HepG2 (cell line): ENCODE results near the gene PIP5K1A. TPM values are rescaled to one million over a fixed set of nuclear protein-coding genes. Genes with fewer than 3 reads are reported as not detected.

ENCODE experiments used
- AGO2 ChIP-seq: fragments of 200-400 bp; formaldehyde crosslinking; optimal IDR thresholded peaks from 2 replicates; pipeline ENCODE3; 2017; ENCODE audit warnings: mild to moderate bottlenecking, low read depth, low read length, moderate library complexity
- BHLHE40 ChIP-seq: IDR thresholded peaks from 2 replicates; pipeline ENCODE4 v1.6.1; 2011; ENCODE audit warnings: low read length, improper control_type of control experiment
- HES4 ChIP-seq: sonication (generic); formaldehyde crosslinking; IDR thresholded peaks from 2 replicates; pipeline ENCODE4 v1.9.0; 2021; ENCODE audit warnings: mild to moderate bottlenecking, missing genetic modification reagents, borderline replicate concordance
- IKZF1 ChIP-seq: fragments of 450-650 bp; IDR thresholded peaks from 2 replicates; pipeline ENCODE4 v1.7.1; 2016
- MED8 ChIP-seq: sonication (generic); formaldehyde crosslinking; IDR thresholded peaks from 2 replicates; pipeline ENCODE4 v1.8.1; 2023; ENCODE audit warnings: mild to moderate bottlenecking, missing genetic modification reagents; ENCODE audit not compliant: insufficient replicate concordance
- MEF2D ChIP-seq: sonication (generic); formaldehyde crosslinking; IDR thresholded peaks from 2 replicates; pipeline ENCODE4 v1.5.1; 2020; ENCODE audit warnings: mild to moderate bottlenecking, missing genetic modification reagents
- NR2C2 ChIP-seq: sonication (generic); formaldehyde crosslinking; IDR thresholded peaks from 2 replicates; pipeline ENCODE4 v1.4.0; 2020; ENCODE audit warnings: missing genetic modification reagents, mild to moderate bottlenecking, moderate library complexity, borderline replicate concordance
- NR2F1 ChIP-seq, 2 experiments: fragments of 450-650 bp in 1 of 2; formaldehyde crosslinking in 1 of 2; IDR thresholded peaks; 2 replicates each; pipeline versions ENCODE4 v1.5.0 to v1.6.1; 2016 to 2020; ENCODE audit warnings: mild to moderate bottlenecking in 1 of 2, missing compliant biosample characterization in 1 of 2, missing genetic modification reagents in 1 of 2, moderate library complexity in 1 of 2
- PPARG ChIP-seq: conservative IDR thresholded peaks from 2 replicates; pipeline ENCODE4 v1.6.1; 2016; ENCODE audit warnings: missing biosample characterization, missing genetic modification reagents
- RARA ChIP-seq: IDR thresholded peaks from 2 replicates; pipeline ENCODE4 v1.6.1; 2016; ENCODE audit warnings: missing genetic modification reagents, missing compliant biosample characterization
- SOX13 ChIP-seq, 3 experiments: fragments of 450-650 bp in 1 of 3; sonication (generic) in 1 of 3; formaldehyde crosslinking in 1 of 3; IDR thresholded peaks in 2 of 3; conservative IDR thresholded peaks in 1 of 3; 2 replicates each; pipeline versions ENCODE4 v1.5.0 to v1.6.1; 2016 to 2020; ENCODE audit warnings: antibody characterized with exemption in 1 of 3, mild to moderate bottlenecking in 1 of 3, missing compliant biosample characterization in 1 of 3, missing genetic modification reagents in 1 of 3, moderate library complexity in 1 of 3
- SP4 ChIP-seq: sonication (generic); formaldehyde crosslinking; IDR thresholded peaks from 2 replicates; pipeline ENCODE4 v1.8.1; 2023; ENCODE audit warnings: mild to moderate bottlenecking, missing genetic modification reagents
- TEAD2 ChIP-seq: sonication (generic); formaldehyde crosslinking; IDR thresholded peaks from 2 replicates; pipeline ENCODE4 v1.9.0; 2021; ENCODE audit warnings: missing genetic modification reagents
- U2AF2 ChIP-seq: fragments of 200-400 bp; formaldehyde crosslinking; IDR thresholded peaks from 2 replicates; pipeline ENCODE4 v1.6.1; 2017; ENCODE audit warnings: low read depth, mild to moderate bottlenecking, low read length
- YY1 ChIP-seq: IDR thresholded peaks from 2 replicates; pipeline ENCODE4 v1.6.1; 2011; ENCODE audit warnings: low read length, low read depth, moderate library complexity, mild to moderate bottlenecking; ENCODE audit not compliant: insufficient read depth, insufficient replicate concordance
- ZNF274 ChIP-seq: sonication (generic); formaldehyde crosslinking; IDR thresholded peaks from 2 replicates; pipeline ENCODE4 v1.5.1; 2020; ENCODE audit warnings: mild to moderate bottlenecking, missing genetic modification reagents
- ZNF33B ChIP-seq: sonication (generic); formaldehyde crosslinking; IDR thresholded peaks from 2 replicates; pipeline ENCODE4 v1.5.1; 2020; ENCODE audit warnings: mild to moderate bottlenecking, missing genetic modification reagents
- ZNF556 ChIP-seq: sonication (generic); formaldehyde crosslinking; IDR thresholded peaks from 2 replicates; pipeline ENCODE4 v1.4.0; 2020; ENCODE audit warnings: mild to moderate bottlenecking, missing genetic modification reagents, borderline replicate concordance
- ZNF563 ChIP-seq: sonication (generic); formaldehyde crosslinking; IDR thresholded peaks from 2 replicates; pipeline ENCODE4 v1.8.0; 2022; ENCODE audit warnings: mild to moderate bottlenecking, moderate library complexity, missing genetic modification reagents
- ZNF569 ChIP-seq: sonication (generic); formaldehyde crosslinking; IDR thresholded peaks from 2 replicates; pipeline ENCODE4 v1.5.0; 2020; ENCODE audit warnings: mild to moderate bottlenecking, missing genetic modification reagents, moderate library complexity, borderline replicate concordance
- ZNF652 ChIP-seq: IDR thresholded peaks from 2 replicates; pipeline ENCODE4 v1.6.1; 2016; ENCODE audit warnings: low read depth, borderline replicate concordance
- ZNF703 ChIP-seq: sonication (generic); formaldehyde crosslinking; IDR thresholded peaks from 2 replicates; pipeline ENCODE4 v1.5.1; 2020; ENCODE audit warnings: missing genetic modification reagents, mild to moderate bottlenecking, moderate library complexity, borderline replicate concordance
- ZNF740 ChIP-seq: sonication (generic); formaldehyde crosslinking; IDR thresholded peaks from 2 replicates; pipeline ENCODE4 v1.4.0; 2020; ENCODE audit warnings: missing genetic modification reagents
- ZNF878 ChIP-seq: sonication (generic); formaldehyde crosslinking; IDR thresholded peaks from 2 replicates; pipeline ENCODE4 v1.8.1; 2023; ENCODE audit warnings: mild to moderate bottlenecking, missing genetic modification reagents, moderate library complexity
- polyA plus RNA-seq, 8 experiments: library from polyadenylated mRNA; depleted of rRNA in 3 of 8; stranded (reverse) in 7 of 8; unstranded in 1 of 8; fragments of >200 nt; fragmentation: Illumina TruSeq in 4 of 8; extraction: Trizol in 4 of 8; gene quantifications; 2 replicates each; pipeline versions ENCODE4 v1.2.1 to v1.2.3, GENCODE V29; 2011 to 2016; ENCODE audit warnings: low read depth in 4 of 8, missing spikeins in 1 of 8, mixed read lengths in 1 of 8; ENCODE audit not compliant: insufficient read depth in 1 of 8
- total RNA-seq, 5 experiments: library from RNA; depleted of rRNA; stranded (reverse); fragments of >200 nt; fragmentation: Illumina TruSeq; extraction: Trizol; gene quantifications; 2 replicates each; pipeline ENCODE4 v1.2.3, GENCODE V29; 2016; ENCODE audit warnings: low read depth in 1 of 5
- TF ChIP-seq, protein P1 (sequence below): sonication (generic); formaldehyde crosslinking; IDR thresholded peaks from 2 replicates; pipeline ENCODE4 v1.4.0; 2020; ENCODE audit warnings: mild to moderate bottlenecking, missing genetic modification reagents
- TF ChIP-seq, protein P2 (sequence below): IDR thresholded peaks from 2 replicates; pipeline ENCODE4 v1.6.1; 2018; ENCODE audit warnings: missing genetic modification reagents

PIP5K1A gene
- total and polyA plus RNA-seq, 2 of the 13 experiments (the other 11 are each of a cell fraction or from before 2014, with no cell fraction given), result 45.3 to 65.1 TPM

DNA sequence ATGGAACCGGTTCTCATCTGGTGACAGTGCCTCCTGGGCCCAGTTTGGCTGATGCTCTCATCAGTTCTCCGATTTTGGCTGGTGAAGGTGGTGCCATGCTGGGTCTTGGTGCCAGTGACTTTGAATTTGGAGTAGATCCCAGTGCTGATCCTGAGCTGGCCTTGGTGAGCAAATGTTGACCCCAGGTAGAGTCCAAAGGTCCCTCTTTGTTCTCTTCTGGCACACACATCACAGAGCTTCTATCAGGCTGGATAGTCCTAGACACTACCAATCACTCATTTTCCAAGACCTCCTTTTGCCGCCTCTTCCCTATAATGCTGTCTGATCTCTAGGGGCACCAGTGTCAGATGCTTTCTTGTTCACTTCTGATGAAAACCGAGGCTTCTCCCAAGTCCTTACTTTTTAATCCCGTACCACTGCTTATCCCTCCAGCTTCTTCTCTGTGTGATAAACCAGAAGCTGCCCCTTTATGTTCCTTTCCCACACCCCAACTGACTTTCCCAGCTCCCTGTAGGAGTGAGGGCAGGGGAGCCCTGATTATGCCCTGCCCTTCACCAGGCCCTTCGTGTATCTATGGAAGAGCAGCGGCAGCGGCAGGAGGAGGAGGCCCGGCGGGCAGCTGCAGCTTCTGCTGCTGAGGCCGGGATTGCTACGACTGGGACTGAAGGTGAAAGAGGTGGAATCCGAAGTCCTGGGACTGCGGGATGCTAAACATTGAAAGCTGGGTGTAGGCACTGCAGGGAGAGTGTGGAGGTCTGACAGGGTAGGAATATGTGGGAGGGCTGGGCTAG lies 67.3 kb downstream of the PIP5K1A start (continued):
- TF ChIP-seq ZNF878 (CRISPR knock-in tag) (no peak), PPARG (no peak), BHLHE40 (no peak), ZNF703 (no peak), ZNF33B (CRISPR knock-in tag) (no peak), AGO2 (no peak), IKZF1 (no peak), SOX13 (IDR thresholded peaks at IDR 0.05) (no peak), SOX13 (CRISPR knock-in tag; conservative IDR thresholded peaks at IDR 0.05 in 1 of 2, IDR thresholded peaks at IDR 0.05 in 1 of 2) (peak in 1 of 2 experiments; percentile 75; a peak in 2 of 4 replicates), SP4 (CRISPR knock-in tag) (no peak), TEAD2 (no peak), ZNF740 (CRISPR knock-in tag) (no peak), ZNF556 (CRISPR knock-in tag) (no peak), NR2F1 (CRISPR knock-in tag; IDR thresholded peaks at IDR 0.05) (peak; percentile 21 to 40; a peak in 1 of 4 replicates), YY1 (no peak), MED8 (CRISPR knock-in tag) (no peak), ZNF569 (CRISPR knock-in tag) (no peak), HES4 (CRISPR knock-in tag) (no peak), ZNF274 (no peak), MEF2D (no peak), RARA (peak; percentile 87), ZNF563 (CRISPR knock-in tag) (no peak), NR2C2 (CRISPR knock-in tag) (peak; percentile 75), ZNF652 (CRISPR knock-in tag) (no peak), U2AF2 (no peak)
- TF ChIP-seq, protein P1, sequence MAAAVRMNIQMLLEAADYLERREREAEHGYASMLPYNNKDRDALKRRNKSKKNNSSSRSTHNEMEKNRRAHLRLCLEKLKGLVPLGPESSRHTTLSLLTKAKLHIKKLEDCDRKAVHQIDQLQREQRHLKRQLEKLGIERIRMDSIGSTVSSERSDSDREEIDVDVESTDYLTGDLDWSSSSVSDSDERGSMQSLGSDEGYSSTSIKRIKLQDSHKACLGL (CRISPR knock-in tag), result no peak
- TF ChIP-seq, protein P2, sequence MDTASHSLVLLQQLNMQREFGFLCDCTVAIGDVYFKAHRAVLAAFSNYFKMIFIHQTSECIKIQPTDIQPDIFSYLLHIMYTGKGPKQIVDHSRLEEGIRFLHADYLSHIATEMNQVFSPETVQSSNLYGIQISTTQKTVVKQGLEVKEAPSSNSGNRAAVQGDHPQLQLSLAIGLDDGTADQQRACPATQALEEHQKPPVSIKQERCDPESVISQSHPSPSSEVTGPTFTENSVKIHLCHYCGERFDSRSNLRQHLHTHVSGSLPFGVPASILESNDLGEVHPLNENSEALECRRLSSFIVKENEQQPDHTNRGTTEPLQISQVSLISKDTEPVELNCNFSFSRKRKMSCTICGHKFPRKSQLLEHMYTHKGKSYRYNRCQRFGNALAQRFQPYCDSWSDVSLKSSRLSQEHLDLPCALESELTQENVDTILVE, result no peak
